Measurements from ENCODE around the gene WDR70. TPM values are rescaled to one million over a fixed set of nuclear protein-coding genes. Genes with fewer than 3 reads are reported as not detected.
A peak's percentile ranks its signal among the peaks of the same experiment; 100 is the strongest.

Gene WDR70
- polyA plus RNA-seq, 1 of the 3 experiments (the other 2 are of a cell fraction), result 14.2 TPM

- POLR2A ChIA-PET, result no interaction called here
Measured at GRCh38 chr5:37717613-37718431, 338.7 kb downstream of the WDR70 start.

More at GRCh38 chr5:37717613-37718431, 338.7 kb downstream of the WDR70 start:
- peaks cover 19 to 72% of the 10 kb centered on the region in 2 experiments for H3K4me1 ChIP-seq (ENCODE audit: control insufficient read depth in 1 of 2, insufficient read depth in 2 of 2, low read depth in 1 of 2, low read length in 1 of 2)
- no peak overlapping the region; a peak in 1 of 4 replicates for H3K4me3 ChIP-seq (ENCODE audit: low read depth in 2 of 2, low read length in 1 of 2)
- no peaks in the 10 kb centered on the region for H4K20me1 ChIP-seq (ENCODE audit: insufficient read depth)
- WGBS (ENCODE audit: low lambda C conversion rate), result 10% methylated on average over 8 of the region's 8 CpGs
- H3K27me3 ChIP-seq (ENCODE audit: insufficient read depth), result no peaks in the 10 kb centered on the region
- H3F3A ChIP-seq (replicated peaks; ENCODE audit: insufficient read depth), result peaks cover 64% of the 10 kb centered on the region
- DNase-seq, result peak; percentile 26
- H3K36me3 ChIP-seq (replicated peaks in 1 of 2; ENCODE audit: control insufficient read depth in 1 of 2, insufficient read depth in 2 of 2, low read length in 1 of 2), result no peaks in the 10 kb centered on the region
- peak overlapping the region; percentile 1 to 90; a peak in 3 of 4 replicates for H3K27ac ChIP-seq (ENCODE audit: low read depth in 2 of 2, low read length in 1 of 2)
- peak overlapping the region; percentile 62 for H3K4me2 ChIP-seq
- no peaks in the 10 kb centered on the region for H3K79me2 ChIP-seq (ENCODE audit: insufficient read depth)
- peak overlapping the region; percentile 41; the same call in 1 of the 2 replicates for H3K9ac ChIP-seq
- no peak overlapping the region for H2AFZ ChIP-seq (ENCODE audit: low read depth)
- TF ChIP-seq TCF12 (IDR thresholded peaks at IDR 0.05) (peak; percentile 69), SIN3A (IDR thresholded peaks at IDR 0.05; ENCODE audit: borderline replicate concordance, low read depth, low read length) (peak; percentile 95), IRF3 (IDR thresholded peaks at IDR 0.05; ENCODE audit: low read depth, low read length) (no peak), RXRA (IDR thresholded peaks at IDR 0.05; ENCODE audit: borderline replicate concordance, low read depth) (0 out of 2 replicates have a peak, but pooled peaks have one; percentile 10), MXI1 (IDR thresholded peaks at IDR 0.05; ENCODE audit: low read depth, low read length) (peak; percentile 75), PBX3 (IDR thresholded peaks at IDR 0.05) (peak; percentile 78), FOSL2 (IDR thresholded peaks at IDR 0.05; ENCODE audit: borderline replicate concordance, low read depth) (peak; percentile 52; the same call in 1 of the 2 replicates), NFIC (IDR thresholded peaks at IDR 0.05; ENCODE audit: borderline replicate concordance) (peak; percentile 97), FOXM1 (IDR thresholded peaks at IDR 0.05; ENCODE audit: low read depth) (peak; percentile 52; the same call in 1 of the 2 replicates), TAF1 (IDR thresholded peaks at IDR 0.05; ENCODE audit: borderline replicate concordance, low read depth, low read length) (0 out of 2 replicates have a peak, but pooled peaks have one; percentile 10), MAX (IDR thresholded peaks at IDR 0.05; ENCODE audit: low read depth) (peak; percentile 99), USF2 (IDR thresholded peaks at IDR 0.05; ENCODE audit: borderline replicate concordance, low read depth, low read length) (no peak), EP300 (IDR thresholded peaks at IDR 0.05; ENCODE audit: borderline replicate concordance in 1 of 2, low read depth in 1 of 2, low read length in 1 of 2) (peak in 1 of 2 experiments; percentile 67; a peak in 1 of 4 replicates), JUND (IDR thresholded peaks at IDR 0.05) (peak; percentile 32), SMC3 (IDR thresholded peaks at IDR 0.05; ENCODE audit: low read depth, low read length) (no peak), GATA2 (CRISPR knock-in tag; IDR thresholded peaks at IDR 0.05) (no peak)
- no peaks in the 10 kb centered on the region for H3K9me3 ChIP-seq
- H3K9me2 ChIP-seq, result no peaks in the 10 kb centered on the region
- CTCF ChIA-PET, result interaction anchor here (0.8 to 1.3 kb wide), 2 partner anchors 14 to 119 kb away, joined by 3 read pairs; no protein-coding TSS in a partner anchor
